ENCODE data around the gene CPVL. TPM values are rescaled to one million over a fixed set of nuclear protein-coding genes. Genes with fewer than 3 reads are reported as not detected.
"Not testable (repeated sequence)": the region's sequence is repeated elsewhere in the genome, so short reads cannot be mapped to it uniquely, and the experiment has no call there.

CPVL gene
- total RNA-seq, 2 donors from 2014 or later: 32.4 to 53.3 TPM

DNA sequence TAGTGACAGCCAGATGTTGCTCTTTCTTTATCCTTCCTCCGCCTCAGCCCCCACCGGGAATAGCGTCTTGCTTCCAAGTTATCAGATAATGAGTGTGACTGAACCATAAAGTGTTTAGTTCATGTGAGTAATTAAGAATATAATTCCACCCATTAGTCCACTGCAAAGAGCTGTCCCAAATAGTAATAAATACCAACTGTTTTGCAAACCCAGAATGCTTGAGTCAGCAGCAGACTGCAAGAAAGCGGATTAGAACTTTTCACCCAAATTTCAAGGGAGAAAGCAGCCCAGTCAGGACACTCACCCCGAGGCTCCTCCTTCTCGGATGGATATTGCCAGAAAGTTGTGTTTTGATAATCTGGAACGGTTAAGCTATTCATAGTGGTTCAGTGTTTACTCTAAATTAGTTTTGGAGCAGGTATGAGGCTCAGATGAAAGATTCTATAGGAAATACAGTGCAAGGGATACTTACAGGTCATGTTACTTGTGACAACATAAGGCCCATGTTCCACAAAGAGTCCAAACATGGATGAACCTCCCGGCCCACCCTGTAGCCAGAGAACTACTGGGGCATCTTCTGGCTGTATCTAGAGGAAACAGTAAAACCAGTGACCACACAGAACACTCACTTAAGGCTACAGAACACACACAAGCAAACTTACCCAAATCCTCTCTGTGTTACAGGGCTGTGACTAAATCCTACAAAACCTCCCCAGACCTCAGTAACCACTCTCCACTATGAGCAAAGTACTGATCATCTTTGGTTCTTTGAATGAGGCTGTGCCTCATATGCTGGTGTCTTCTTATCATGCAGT lies 50.5 kb downstream of the CPVL start:
- H3K36me3 ChIP-seq (ENCODE audit: control insufficient read depth, insufficient read depth, low read length): peaks cover 6% of the 10 kb centered on the region
- 96 to 97% methylated on average over 7 to 8 of the region's 8 CpGs for WGBS, 2 experiments (ENCODE audit: insufficient coverage in 1 of 2, insufficient read length in 1 of 2)
- no peak overlapping the region for H3K4me3 ChIP-seq (ENCODE audit: low read length)
- H3K9me3 ChIP-seq (ENCODE audit: control insufficient read depth, low read length): no peaks in the 10 kb centered on the region
- DNase-seq: no peak
- no peaks in the 10 kb centered on the region for H3K27me3 ChIP-seq (ENCODE audit: control insufficient read depth, insufficient read depth, low read length, poor library complexity, severe bottlenecking)
- no peak overlapping the region for H3K27ac Mint-ChIP-seq
- TF ChIP-seq, protein P1, sequence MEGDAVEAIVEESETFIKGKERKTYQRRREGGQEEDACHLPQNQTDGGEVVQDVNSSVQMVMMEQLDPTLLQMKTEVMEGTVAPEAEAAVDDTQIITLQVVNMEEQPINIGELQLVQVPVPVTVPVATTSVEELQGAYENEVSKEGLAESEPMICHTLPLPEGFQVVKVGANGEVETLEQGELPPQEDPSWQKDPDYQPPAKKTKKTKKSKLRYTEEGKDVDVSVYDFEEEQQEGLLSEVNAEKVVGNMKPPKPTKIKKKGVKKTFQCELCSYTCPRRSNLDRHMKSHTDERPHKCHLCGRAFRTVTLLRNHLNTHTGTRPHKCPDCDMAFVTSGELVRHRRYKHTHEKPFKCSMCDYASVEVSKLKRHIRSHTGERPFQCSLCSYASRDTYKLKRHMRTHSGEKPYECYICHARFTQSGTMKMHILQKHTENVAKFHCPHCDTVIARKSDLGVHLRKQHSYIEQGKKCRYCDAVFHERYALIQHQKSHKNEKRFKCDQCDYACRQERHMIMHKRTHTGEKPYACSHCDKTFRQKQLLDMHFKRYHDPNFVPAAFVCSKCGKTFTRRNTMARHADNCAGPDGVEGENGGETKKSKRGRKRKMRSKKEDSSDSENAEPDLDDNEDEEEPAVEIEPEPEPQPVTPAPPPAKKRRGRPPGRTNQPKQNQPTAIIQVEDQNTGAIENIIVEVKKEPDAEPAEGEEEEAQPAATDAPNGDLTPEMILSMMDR (conservative IDR thresholded peaks at IDR 0.05): no peak
- H3K4me1 Mint-ChIP-seq: peaks cover 14% of the 10 kb centered on the region
- no peaks in the 10 kb centered on the region for H3K27me3 Mint-ChIP-seq (ENCODE audit: insufficient read depth)
- H3K36me3 Mint-ChIP-seq (ENCODE audit: low read depth): peaks cover 6% of the 10 kb centered on the region
- no peak overlapping the region for H3K9ac ChIP-seq (ENCODE audit: extremely low read depth, low read length, poor library complexity, severe bottlenecking)
- H3K4me3 Mint-ChIP-seq: no peak overlapping the region
- peaks cover 8% of the 10 kb centered on the region for H3K4me1 ChIP-seq (ENCODE audit: control insufficient read depth, insufficient read depth, low read length)
- H3K27ac ChIP-seq (ENCODE audit: low read depth, low read length): no peak overlapping the region
- H3K9me3 Mint-ChIP-seq: no peaks in the 10 kb centered on the region

DNA sequence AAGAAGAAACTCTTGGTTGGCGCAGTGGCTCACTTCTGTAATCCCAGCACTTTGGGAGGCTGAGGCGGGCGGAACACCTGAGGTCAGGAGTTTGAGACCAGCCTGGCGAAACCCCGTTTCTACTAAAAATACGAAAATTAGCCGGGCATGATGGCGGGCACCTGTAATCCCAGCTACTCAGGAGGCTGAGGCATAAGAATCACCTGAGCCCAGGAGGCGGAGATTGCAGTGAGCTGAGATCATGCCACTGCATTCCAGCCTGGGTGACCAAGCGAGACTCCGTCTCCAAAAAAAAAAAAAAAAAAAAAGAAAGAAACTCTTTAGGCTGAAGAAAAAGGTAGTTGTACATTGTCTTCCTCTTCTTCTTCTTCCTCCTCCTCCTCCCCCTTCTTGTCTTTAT lies 53.2 kb downstream of the CPVL start:
- not testable (repeated sequence) for H3K4me3 Mint-ChIP-seq

DNA sequence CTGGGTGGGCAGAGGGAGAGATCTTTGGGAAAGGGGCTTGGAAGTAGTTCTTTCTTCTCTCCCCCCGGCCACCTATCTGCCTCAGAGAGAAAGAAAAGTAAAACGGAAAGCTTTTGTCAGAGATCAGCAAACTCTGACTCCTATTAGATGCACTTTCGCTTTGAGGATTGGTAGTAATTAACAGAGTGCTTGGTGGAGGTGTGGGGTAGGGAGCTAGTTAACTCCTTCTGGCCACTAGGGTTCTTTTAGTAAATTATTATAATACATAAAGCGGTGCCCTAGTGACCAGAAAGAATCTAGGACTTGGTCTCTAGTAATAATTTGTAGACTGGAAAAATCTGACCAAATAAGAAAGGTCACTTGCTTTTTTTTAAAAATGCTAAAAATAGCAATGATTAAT lies 54.6 kb downstream of the CPVL start:
- Histone ChIP-seq H3K4me3 (ENCODE audit: low read length) (no peak overlapping the region), H3K27me3 (ENCODE audit: control insufficient read depth, insufficient read depth, low read length, poor library complexity, severe bottlenecking) (no peaks in the 10 kb centered on the region), H3K27ac (ENCODE audit: low read depth, low read length) (peak overlapping the region; percentile 30), H3K9me3 (ENCODE audit: control insufficient read depth, low read length) (no peaks in the 10 kb centered on the region), H3K36me3 (ENCODE audit: control insufficient read depth, insufficient read depth, low read length) (peaks cover 6% of the 10 kb centered on the region), H3K4me1 (ENCODE audit: control insufficient read depth, insufficient read depth, low read length) (peaks cover 3% of the 10 kb centered on the region), H3K9ac (ENCODE audit: extremely low read depth, low read length, poor library complexity, severe bottlenecking) (no peak overlapping the region)
- Mint-ChIP-seq H3K9me3 (no peaks in the 10 kb centered on the region), H3K36me3 (ENCODE audit: low read depth) (peaks cover 8% of the 10 kb centered on the region), H3K27ac (no peak overlapping the region), H3K4me1 (peaks cover 12% of the 10 kb centered on the region), H3K27me3 (ENCODE audit: insufficient read depth) (no peaks in the 10 kb centered on the region), H3K4me3 (no peak overlapping the region)
- WGBS, 2 experiments (ENCODE audit: insufficient coverage in 1 of 2, insufficient read length in 1 of 2): 80% methylated on average over 4 of the region's 4 CpGs; no CpG with 5 or more reads in 1 of the 2 experiments
- TF ChIP-seq, protein P1 (conservative IDR thresholded peaks at IDR 0.05): peak; percentile 63
- DNase-seq: no peak

More for the DNA sequence above, 53.2 kb downstream of the CPVL start:
- not testable (repeated sequence) for H3K27ac ChIP-seq (ENCODE audit: low read depth, low read length); H3K27me3 Mint-ChIP-seq (ENCODE audit: insufficient read depth); DNase-seq; H3K36me3 Mint-ChIP-seq (ENCODE audit: low read depth); H3K4me1 Mint-ChIP-seq; H3K27me3 ChIP-seq (ENCODE audit: control insufficient read depth, insufficient read depth, low read length, poor library complexity, severe bottlenecking); H3K9me3 ChIP-seq (ENCODE audit: control insufficient read depth, low read length); H3K4me1 ChIP-seq (ENCODE audit: control insufficient read depth, insufficient read depth, low read length); H3K9me3 Mint-ChIP-seq; H3K4me3 ChIP-seq (ENCODE audit: low read length); H3K9ac ChIP-seq (ENCODE audit: extremely low read depth, low read length, poor library complexity, severe bottlenecking); H3K36me3 ChIP-seq (ENCODE audit: control insufficient read depth, insufficient read depth, low read length)
- peak overlapping the region; percentile 52 for H3K27ac Mint-ChIP-seq
- 80 to 93% methylated on average over 7 to 11 of the region's 11 CpGs for WGBS, 2 experiments (ENCODE audit: insufficient coverage in 1 of 2, insufficient read length in 1 of 2)
